Tibial nerve (tissue), 4 donors: ENCODE results near the gene CIDEC. TPM values are rescaled to one million over a fixed set of nuclear protein-coding genes. Genes with fewer than 3 reads are reported as not detected.
"Not testable (repeated sequence)": the region's sequence is repeated elsewhere in the genome, so short reads cannot be mapped to it uniquely, and the experiment has no call there.

ENCODE experiments used
- DNase-seq, 2 donors: peaks; one replicate each; pipeline ENCODE4 v3.0.0-alpha.2; 2019; ENCODE audit warnings: low spot score in 2 of 2
- H3K27ac ChIP-seq, 4 donors: fragments of 200-600 bp; sonication (generic) in 3 of 4; one replicate each; pipeline ENCODE4 v1.5.1; 2017 to 2019; ENCODE audit warnings: mild to moderate bottlenecking in 1 of 4
- H3K27me3 ChIP-seq, 2 donors: fragments of 200-600 bp; sonication (generic) in 1 of 2; one replicate each; pipeline versions ENCODE4 v1.5.1 to v1.6.0; 2017 to 2019
- H3K36me3 ChIP-seq, 3 donors: fragments of 200-600 bp; sonication (generic); one replicate each; pipeline ENCODE4 v1.5.1; 2018 to 2019
- H3K4me1 ChIP-seq, 4 donors: fragments of 200-600 bp; sonication (generic) in 3 of 4; one replicate each; pipeline ENCODE4 v1.5.1; 2017 to 2019
- H3K4me3 ChIP-seq, 4 donors: fragments of 200-600 bp; sonication (generic) in 3 of 4; one replicate each; pipeline ENCODE4 v1.5.1; 2017 to 2019; ENCODE audit warnings: mild to moderate bottlenecking in 1 of 4, moderate library complexity in 1 of 4
- H3K9me3 ChIP-seq, 4 donors: fragments of 200-600 bp; sonication (generic) in 3 of 4; one replicate each; pipeline ENCODE4 v1.5.1; 2017 to 2019
- CTCF ChIP-seq, 5 experiments: fragments of 200-600 bp in 3 of 5; fragments of 450-650 bp in 2 of 5; sonication (generic) in 3 of 5; IDR thresholded peaks; one replicate each; pipeline ENCODE4 v1.5.1; 2016 to 2019; ENCODE audit warnings: antibody characterized with exemption in 5 of 5, mild to moderate bottlenecking in 3 of 5, moderate library complexity in 2 of 5
- EP300 ChIP-seq, 2 donors: sonication (generic); formaldehyde crosslinking; IDR thresholded peaks; one replicate each; pipeline ENCODE4 v1.6.1; 2017; ENCODE audit warnings: antibody characterized with exemption in 2 of 2, mild to moderate bottlenecking in 1 of 2
- POLR2A ChIP-seq, 2 donors: fragments of 450-650 bp; IDR thresholded peaks; one replicate each; pipeline ENCODE4 v1.6.1; 2017; ENCODE audit warnings: antibody characterized with exemption in 2 of 2, mild to moderate bottlenecking in 2 of 2, moderate library complexity in 2 of 2
- WGBS, 2 donors: methylation state at CpG; one replicate each; pipeline ENCODE4 v1.1.5; 2018; 5-methylcytosine and 5-hydroxymethylcytosine counted together
- total RNA-seq, 4 donors: library from RNA; depleted of rRNA; stranded (reverse); fragments of >200 nt; gene quantifications; one replicate each; pipeline ENCODE4 v1.1.0, GENCODE V29; 2016

CIDEC gene
- total RNA-seq, 4 donors from 2014 or later = 72.4 to 380 (median 174) TPM

- Histone ChIP-seq H3K4me1 (peaks cover 0 to 40% (median 8%) of the 10 kb centered on the region in 4 donors), H3K27me3 (no peaks in the 10 kb centered on the region), H3K4me3 (peak overlapping the region; percentile 17 to 50 (median 36)), H3K36me3 (no peaks in the 10 kb centered on the region), H3K9me3 (no peaks in the 10 kb centered on the region), H3K27ac (peak overlapping the region; percentile 75 to 89 (median 83))
- 16 to 23% methylated on average over 21 to 45 of the region's 45 CpGs for WGBS, 2 donors
- peak; percentile 20 to 28 for DNase-seq
- TF ChIP-seq EP300 (IDR thresholded peaks at IDR 0.05) (peak in 1 of 2 donors; percentile 20), POLR2A (IDR thresholded peaks at IDR 0.05) (no peak), CTCF (IDR thresholded peaks at IDR 0.05) (peak; percentile 13 to 62 (median 46))
Observed at GRCh38 chr3:9862391-9863057, 17.5 kb downstream of the CIDEC start.

- H3K9me3 ChIP-seq = no peaks in the 10 kb centered on the region
- no peak overlapping the region for H3K4me3 ChIP-seq
- no peaks in the 10 kb centered on the region for H3K27me3 ChIP-seq
- no peaks in the 10 kb centered on the region for H3K36me3 ChIP-seq
- peaks cover 0 to 40% (median 8%) of the 10 kb centered on the region in 4 donors for H3K4me1 ChIP-seq
- no peak for DNase-seq
- 75 to 82% methylated on average over 5 of the region's 5 CpGs for WGBS, 2 donors
- TF ChIP-seq CTCF (IDR thresholded peaks at IDR 0.05) = no peak
- no peak for TF ChIP-seq EP300 (IDR thresholded peaks at IDR 0.05)
- TF ChIP-seq POLR2A (IDR thresholded peaks at IDR 0.05) = no peak
- peak overlapping the region in 3 of 4 donors; percentile 36 to 89 (median 88) for H3K27ac ChIP-seq
Observed at GRCh38 chr3:9861626-9862130, 18.4 kb downstream of the CIDEC start.

- no peaks in the 10 kb centered on the region for H3K36me3 ChIP-seq
- no peak overlapping the region for H3K4me3 ChIP-seq
- no peaks in the 10 kb centered on the region for H3K27me3 ChIP-seq
- no peaks in the 10 kb centered on the region for H3K9me3 ChIP-seq
- TF ChIP-seq POLR2A (IDR thresholded peaks at IDR 0.05) = no peak
- no peak for TF ChIP-seq CTCF (IDR thresholded peaks at IDR 0.05)
- no peak for TF ChIP-seq EP300 (IDR thresholded peaks at IDR 0.05)
- 94% methylated on average over 4 of the region's 4 CpGs for WGBS, 2 donors
- no peak for DNase-seq
- peak overlapping the region in 2 of 4 donors; percentile 88 to 89 for H3K27ac ChIP-seq
- peaks cover 0 to 40% (median 8%) of the 10 kb centered on the region in 4 donors for H3K4me1 ChIP-seq
Observed at GRCh38 chr3:9861201-9861600, 18.9 kb downstream of the CIDEC start.

GRCh38 chr3:9859530-9860025 lies 20.5 kb downstream of the CIDEC start:
- Histone ChIP-seq H3K4me1 (peaks cover 0 to 27% (median 5%) of the 10 kb centered on the region in 4 donors), H3K27ac (no peak overlapping the region), H3K9me3 (no peaks in the 10 kb centered on the region), H3K27me3 (no peaks in the 10 kb centered on the region), H3K4me3 (no peak overlapping the region), H3K36me3 (no peaks in the 10 kb centered on the region)
- WGBS, 2 donors = 89 to 93% methylated on average over 10 of the region's 12 CpGs
- TF ChIP-seq POLR2A (IDR thresholded peaks at IDR 0.05) (no peak), EP300 (IDR thresholded peaks at IDR 0.05) (no peak), CTCF (IDR thresholded peaks at IDR 0.05) (no peak)
- no peak for DNase-seq

GRCh38 chr3:9855594-9855993 lies 24.5 kb downstream of the CIDEC start:
- WGBS, 2 donors = 94 to 97% methylated on average over 3 of the region's 3 CpGs
- Histone ChIP-seq H3K4me3 (no peak overlapping the region), H3K9me3 (no peaks in the 10 kb centered on the region), H3K27me3 (no peaks in the 10 kb centered on the region), H3K4me1 (peaks cover 0 to 14% (median 0%) of the 10 kb centered on the region in 4 donors), H3K27ac (no peak overlapping the region), H3K36me3 (no peaks in the 10 kb centered on the region)
- no peak for DNase-seq
- no peak for TF ChIP-seq EP300 (IDR thresholded peaks at IDR 0.05)
- TF ChIP-seq CTCF (IDR thresholded peaks at IDR 0.05) = no peak
- no peak for TF ChIP-seq POLR2A (IDR thresholded peaks at IDR 0.05)

- not testable (repeated sequence) for H3K36me3 ChIP-seq, DNase-seq, H3K4me3 ChIP-seq, H3K9me3 ChIP-seq, H3K27me3 ChIP-seq
- 66 to 74% methylated on average over 11 of the region's 11 CpGs for WGBS, 2 donors
- peaks cover 0 to 14% (median 0%) of the 10 kb centered on the region in 4 donors for H3K4me1 ChIP-seq
- peak overlapping the region in 2 of 4 donors; percentile 8 to 33 for H3K27ac ChIP-seq
Observed at GRCh38 chr3:9854291-9854940, 25.6 kb downstream of the CIDEC start.
